Endothelial cell (in vitro differentiated cells): ENCODE measurements around the gene IVL. TPM values are rescaled to one million over a fixed set of nuclear protein-coding genes. Genes with fewer than 3 reads are reported as not detected.

Experiments used
- DNase-seq: peaks from one replicate; pipeline ENCODE4 v3.0.0; 2021; ENCODE audit warnings: low spot score
- H3K27ac Mint-ChIP-seq: one replicate; pipeline ENCODE4 v1.8.0; 2021; ENCODE audit warnings: mixed read lengths, inconsistent platforms; ENCODE audit not compliant: unreplicated experiment
- H3K27me3 Mint-ChIP-seq: one replicate; pipeline ENCODE4 v1.8.0; 2021; ENCODE audit warnings: mild to moderate bottlenecking, moderate library complexity, mixed read lengths, inconsistent platforms; ENCODE audit not compliant: unreplicated experiment
- H3K36me3 Mint-ChIP-seq: one replicate; pipeline ENCODE4 v1.8.0; 2021; ENCODE audit warnings: mild to moderate bottlenecking, low read depth, mixed read lengths, inconsistent platforms; ENCODE audit not compliant: unreplicated experiment
- H3K4me1 Mint-ChIP-seq: one replicate; pipeline ENCODE4 v1.8.0; 2021; ENCODE audit warnings: mild to moderate bottlenecking, mixed read lengths, inconsistent platforms; ENCODE audit not compliant: unreplicated experiment
- H3K4me3 Mint-ChIP-seq: one replicate; pipeline ENCODE4 v1.8.0; 2021; ENCODE audit warnings: mild to moderate bottlenecking, mixed read lengths, inconsistent platforms; ENCODE audit not compliant: unreplicated experiment
- H3K9me3 Mint-ChIP-seq: one replicate; pipeline ENCODE4 v1.8.0; 2021; ENCODE audit warnings: mixed read lengths, inconsistent platforms; ENCODE audit not compliant: unreplicated experiment
- CTCF ChIP-seq: fragments of 200-600 bp; sonication (generic); IDR thresholded peaks from one replicate; pipeline ENCODE4 v1.5.0; 2021; ENCODE audit warnings: antibody characterized with exemption; ENCODE audit not compliant: unreplicated experiment
- total RNA-seq: library from RNA; stranded (reverse); fragmentation: NEBNext Ultra II Directional; extraction: Animal tissue kit (Norgen Biotek cat#: 25700); gene quantifications from one replicate; pipeline ENCODE4 v1.2.1, GENCODE V29; 2021; ENCODE audit not compliant: unreplicated experiment

IVL gene
- total RNA-seq, 1 donor from 2014 or later = not detected

DNA sequence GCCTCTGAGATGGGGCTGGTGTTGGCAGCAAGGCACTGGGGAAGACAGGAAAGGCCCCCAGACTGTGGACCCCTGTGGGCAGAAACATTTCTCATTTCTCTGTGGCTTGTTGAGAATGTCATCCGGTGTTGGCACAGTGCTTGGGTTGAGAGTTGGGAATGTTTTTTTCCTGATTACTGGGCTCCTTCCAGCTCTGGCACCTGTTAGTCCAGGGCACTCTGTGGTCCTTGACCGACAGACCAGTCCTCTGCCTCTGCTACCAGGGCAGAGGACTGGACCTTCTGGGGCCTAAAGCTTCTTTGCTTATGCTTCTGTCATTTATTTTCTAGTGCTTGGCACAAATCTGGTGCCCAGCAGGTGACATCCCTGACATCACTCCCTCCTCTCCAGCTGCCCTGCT lies 33.8 kb downstream of the IVL start:
- no peak for DNase-seq
- H3K4me3 Mint-ChIP-seq = no peak overlapping the region
- H3K27me3 Mint-ChIP-seq = peaks cover 3% of the 10 kb centered on the region
- TF ChIP-seq CTCF = no peak
- H3K9me3 Mint-ChIP-seq = no peaks in the 10 kb centered on the region
- peaks cover 6% of the 10 kb centered on the region for H3K4me1 Mint-ChIP-seq
- H3K36me3 Mint-ChIP-seq = no peaks in the 10 kb centered on the region
- H3K27ac Mint-ChIP-seq = no peak overlapping the region

GRCh38 chr1:152946248-152946647 lies 37.9 kb downstream of the IVL start:
- no peaks in the 10 kb centered on the region for H3K4me1 Mint-ChIP-seq
- H3K27ac Mint-ChIP-seq = no peak overlapping the region
- TF ChIP-seq CTCF = no peak
- no peaks in the 10 kb centered on the region for H3K9me3 Mint-ChIP-seq
- no peak overlapping the region for H3K4me3 Mint-ChIP-seq
- DNase-seq = no peak
- H3K36me3 Mint-ChIP-seq = no peaks in the 10 kb centered on the region
- H3K27me3 Mint-ChIP-seq = peaks cover 4% of the 10 kb centered on the region

- no peak within 1 kb of the TSS for H3K27ac Mint-ChIP-seq
- H3K4me1 Mint-ChIP-seq = no peaks in the 10 kb centered on the region
- no peak for DNase-seq
- TF ChIP-seq CTCF = no peak
- H3K36me3 Mint-ChIP-seq = no peaks in the 10 kb centered on the region
- no peak within 1 kb of the TSS for H3K4me3 Mint-ChIP-seq
- no peaks in the 10 kb centered on the region for H3K9me3 Mint-ChIP-seq
- peaks cover 4% of the 10 kb centered on the region for H3K27me3 Mint-ChIP-seq
These were observed 38.4 kb downstream of the IVL start, which contains the start of gene SPRR5 for GRCh38 chr1:152946651-152947256. SPRR5 (plus strand) TSS chr1:152947206; CDS start chr1:152948555, 1,349 bp downstream.

DNA sequence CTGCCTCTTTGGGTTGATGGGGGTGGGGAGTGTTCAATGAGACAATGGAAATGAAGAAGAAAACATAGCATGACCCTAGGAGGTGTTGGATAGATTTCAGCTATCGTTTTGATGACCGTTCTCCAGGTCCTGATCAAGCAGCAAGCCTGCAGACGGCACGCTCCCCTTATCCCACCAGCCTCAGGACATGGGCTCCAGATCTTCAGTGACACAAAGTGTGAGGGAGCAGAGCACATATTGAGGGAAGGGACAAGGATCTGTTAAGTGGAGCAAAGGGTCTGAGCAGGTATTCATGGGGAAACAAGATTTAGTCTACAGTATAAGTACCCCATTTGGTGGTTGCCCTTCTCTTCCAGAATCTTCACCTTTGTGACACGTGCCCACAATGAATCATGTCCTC lies 43.4 kb downstream of the IVL start:
- no peaks in the 10 kb centered on the region for H3K4me1 Mint-ChIP-seq
- no peak overlapping the region for H3K4me3 Mint-ChIP-seq
- no peaks in the 10 kb centered on the region for H3K9me3 Mint-ChIP-seq
- H3K27me3 Mint-ChIP-seq = peaks cover 1% of the 10 kb centered on the region
- no peaks in the 10 kb centered on the region for H3K36me3 Mint-ChIP-seq
- DNase-seq = no peak
- no peak for TF ChIP-seq CTCF
- no peak overlapping the region for H3K27ac Mint-ChIP-seq

- TF ChIP-seq CTCF = no peak
- Mint-ChIP-seq H3K9me3 (no peaks in the 10 kb centered on the region), H3K36me3 (no peaks in the 10 kb centered on the region), H3K4me1 (no peaks in the 10 kb centered on the region), H3K27ac (no peak overlapping the region), H3K4me3 (no peak overlapping the region), H3K27me3 (peaks cover 1% of the 10 kb centered on the region)
- DNase-seq = no peak
These were observed 45.4 kb downstream of the IVL start for GRCh38 chr1:152953761-152954160.
